Effector CD8-positive, alpha-beta T cell (primary cell): Measurements from ENCODE around the gene RPH3AL.
"Not testable (repeated sequence)": the region's sequence is repeated elsewhere in the genome, so short reads cannot be mapped to it uniquely, and the experiment has no call there.

Source experiments
- DNase-seq: peaks from one replicate; lab custom pipeline; 2025; lab: John Stamatoyannopoulos, UW

Gene RPH3AL

GRCh38 chr17:180381-181244 lies 172.0 kb downstream of the RPH3AL start:
- no peak for DNase-seq

GRCh38 chr17:179781-180380 lies 172.7 kb downstream of the RPH3AL start:
- DNase-seq = no peak

- DNase-seq = no peak
Measured at GRCh38 chr17:179066-179432, 173.6 kb downstream of the RPH3AL start.

- no peak for DNase-seq
Measured at GRCh38 chr17:178292-179065, 174.1 kb downstream of the RPH3AL start.

- no peak for DNase-seq
Measured at GRCh38 chr17:177762-178161, 174.8 kb downstream of the RPH3AL start.

GRCh38 chr17:177155-177554 lies 175.5 kb downstream of the RPH3AL start:
- DNase-seq = no peak

- DNase-seq = no peak
Measured at GRCh38 chr17:173166-173911, 179.3 kb downstream of the RPH3AL start.

- DNase-seq = no peak
Measured at GRCh38 chr17:172401-172800, 180.2 kb downstream of the RPH3AL start.

GRCh38 chr17:171871-172270 lies 180.7 kb downstream of the RPH3AL start:
- no peak for DNase-seq

GRCh38 chr17:170130-170670 lies 182.4 kb downstream of the RPH3AL start:
- DNase-seq = no peak

- DNase-seq = not testable (repeated sequence)
Measured at GRCh38 chr17:168614-169013, 184.0 kb downstream of the RPH3AL start.

- DNase-seq = no peak
Measured at GRCh38 chr17:165939-166338, 186.7 kb downstream of the RPH3AL start.

GRCh38 chr17:164303-165235 lies 188.0 kb downstream of the RPH3AL start:
- peak; percentile 7 for DNase-seq

- no peak for DNase-seq
Measured at GRCh38 chr17:163514-164098, 189.0 kb downstream of the RPH3AL start.

GRCh38 chr17:162689-163088 lies 189.9 kb downstream of the RPH3AL start:
- DNase-seq = no peak
